Measurements from ENCODE around the gene SPNS3. TPM values are rescaled to one million over a fixed set of nuclear protein-coding genes. Genes with fewer than 3 reads are reported as not detected.

SPNS3 gene
- total RNA-seq = not detected in 2 replicates

GRCh38 chr17:4433515-4434031 lies at the start of gene SPNS3:
Gene SPNS3 (plus strand): TSS chr17:4433940. CDS start chr17:4433968, 28 bp downstream.

GRCh38 chr17:4498461-4499397 lies 65.0 kb downstream of the SPNS3 start, which contains the start of gene SPNS2:
Gene SPNS2 (plus strand): TSS chr17:4498881. CDS start chr17:4499048, 167 bp downstream.

Other genes with a start within 250 kb of the SPNS3 start
- gene ANKFY1, start 170.0 kb upstream of the SPNS3 start, total RNA-seq = 34.7 and 48.5 TPM in 2 replicates
- 24.8 and 28.4 TPM in 2 replicates for gene UBE2G1, start 67.3 kb upstream of the SPNS3 start, total RNA-seq
- gene SPNS2, start 64.9 kb downstream of the SPNS3 start, total RNA-seq = 0.96 and 1.1 TPM in 2 replicates
- gene MYBBP1A, start 121.4 kb downstream of the SPNS3 start, total RNA-seq = 49.3 and 84.7 TPM in 2 replicates
- gene GGT6, start 126.6 kb downstream of the SPNS3 start, total RNA-seq = not detected in 2 replicates
- under 0.01 TPM in 2 replicates for gene SMTNL2, start 150.6 kb downstream of the SPNS3 start, total RNA-seq
- not detected in 2 replicates for gene ALOX15, start 207.7 kb downstream of the SPNS3 start, total RNA-seq

Data from regular cardiac myocyte (primary cell).